Epithelial cell of prostate (primary cell): ENCODE data around the gene SPTY2D1.
"Not testable (repeated sequence)": the region's sequence is repeated elsewhere in the genome, so short reads cannot be mapped to it uniquely, and the experiment has no call there.

Experiments used
- DNase-seq: peaks from one replicate; pipeline ENCODE4 v3.0.0-alpha.2; 2011; ENCODE audit warnings: low read depth, low spot score
- H3K27ac ChIP-seq: fragments of 450-650 bp; 2 replicates; pipeline ENCODE4 v1.5.1; 2017; ENCODE audit warnings: mild to moderate bottlenecking

Gene SPTY2D1

GRCh38 chr11:18634140-18635032, at the start of gene SPTY2D1:
SPTY2D1 (minus strand) TSS chr11:18634342; CDS start chr11:18634257, 85 bp downstream.
- peak; percentile 96 for DNase-seq
- peak within 1 kb of the TSS; percentile 75 for H3K27ac ChIP-seq

DNA sequence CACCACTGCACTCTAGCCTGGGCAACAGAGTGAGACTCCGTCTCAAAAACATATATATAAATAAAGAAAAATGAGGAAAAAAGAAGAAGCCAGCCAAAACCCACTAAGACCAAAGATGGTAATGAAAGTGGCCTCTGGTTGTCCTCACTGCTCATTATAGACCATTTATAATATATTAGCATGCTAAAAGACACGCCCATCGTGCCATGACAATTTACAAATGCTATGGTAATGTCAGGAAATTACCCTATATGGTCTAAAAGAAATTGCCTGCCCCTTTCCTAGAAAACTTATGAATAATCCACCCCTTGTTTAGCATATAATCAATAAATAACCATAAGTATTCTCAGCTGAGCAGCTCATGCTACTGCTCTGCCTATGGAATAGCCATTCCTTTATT, 48.3 kb upstream of the SPTY2D1 start:
- DNase-seq, result no peak
- peak overlapping the region; percentile 40 for H3K27ac ChIP-seq

GRCh38 chr11:18681949-18682348, 47.8 kb upstream of the SPTY2D1 start:
- peak overlapping the region; percentile 40 for H3K27ac ChIP-seq
- DNase-seq, result peak; percentile 48

DNA sequence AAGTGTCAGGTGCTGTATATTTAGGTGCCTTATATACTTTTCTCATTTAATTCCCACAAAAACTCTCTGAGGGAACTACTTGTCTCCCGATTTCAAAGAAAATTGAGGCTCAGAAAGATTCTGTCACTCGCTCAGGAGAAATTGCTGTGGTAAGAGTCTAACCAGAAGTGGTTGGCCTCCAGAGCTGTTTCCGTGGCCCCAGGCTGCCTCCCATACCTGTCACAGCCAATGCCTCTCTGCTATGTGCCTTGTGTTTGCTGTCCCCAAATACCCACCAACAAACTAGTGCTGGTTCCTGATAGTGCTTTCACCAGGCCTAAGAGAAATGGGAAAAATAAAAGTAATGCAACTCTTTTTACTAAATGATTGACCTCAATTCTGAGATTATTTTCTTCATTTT, 43.4 kb upstream of the SPTY2D1 start:
- peak overlapping the region; percentile 96 for H3K27ac ChIP-seq
- no peak for DNase-seq

DNA sequence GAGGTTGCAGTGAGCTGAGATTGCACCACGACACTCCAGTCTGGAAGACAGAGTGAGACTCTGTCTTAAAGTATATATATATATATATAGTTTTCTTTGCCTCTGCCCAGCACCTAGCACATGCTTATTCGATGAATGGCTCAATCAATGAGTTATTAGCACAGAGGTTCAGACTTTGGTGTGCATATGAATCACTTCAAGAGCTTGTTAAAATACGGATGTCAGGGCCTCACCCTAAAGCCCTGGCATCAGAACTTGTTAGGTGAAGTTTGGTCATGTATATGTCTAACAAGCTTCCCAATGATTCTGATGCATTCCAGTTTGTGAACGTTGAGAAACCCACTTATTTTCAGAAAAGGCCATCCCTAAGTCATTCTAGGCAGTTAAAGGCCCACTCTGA, 42.7 kb upstream of the SPTY2D1 start:
- H3K27ac ChIP-seq, result peak overlapping the region; percentile 96
- DNase-seq, result peak; percentile 92

DNA sequence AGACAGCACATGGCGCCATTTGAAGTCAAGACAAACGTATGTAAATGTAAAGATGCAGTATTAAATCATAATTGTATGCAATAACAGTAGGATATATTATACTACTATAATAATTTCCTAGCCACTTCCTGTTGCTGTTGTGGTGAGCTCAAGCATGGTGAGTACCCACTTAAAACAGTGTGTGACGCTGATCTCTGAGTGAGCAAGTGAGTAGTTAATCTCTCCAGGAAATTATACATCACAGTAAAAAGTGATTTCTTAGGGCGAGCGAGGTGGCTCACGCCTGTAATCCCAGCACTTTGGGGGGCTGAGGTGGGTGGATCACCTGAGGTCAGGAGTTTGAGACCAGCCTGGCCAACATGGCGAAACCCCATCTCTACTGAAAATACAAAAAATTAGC, 38.1 kb upstream of the SPTY2D1 start:
- DNase-seq, result not testable (repeated sequence)
- peak overlapping the region; percentile 89 for H3K27ac ChIP-seq

DNA sequence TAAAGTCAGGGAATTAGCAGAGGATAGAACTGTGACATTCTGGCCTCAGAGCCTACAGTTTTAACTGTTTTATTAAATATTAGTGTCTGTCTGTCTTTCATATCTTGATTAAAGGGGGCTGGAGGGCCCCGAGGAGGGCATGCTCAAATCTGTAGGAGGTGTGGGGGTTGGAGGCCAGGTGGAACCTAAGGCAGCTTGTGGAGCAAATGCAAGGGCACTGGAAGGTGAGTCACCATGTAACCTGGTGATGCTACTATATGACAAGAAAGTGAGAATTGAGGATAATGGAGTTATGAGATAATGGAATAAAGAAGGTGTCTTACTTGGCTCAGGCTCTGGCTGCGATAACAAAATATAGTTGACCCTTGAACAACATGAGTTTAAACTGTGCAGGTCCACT, 37.1 kb upstream of the SPTY2D1 start:
- no peak for DNase-seq
- H3K27ac ChIP-seq, result peak overlapping the region; percentile 89

GRCh38 chr11:18669711-18670110, 35.6 kb upstream of the SPTY2D1 start:
- peak overlapping the region; percentile 89 for H3K27ac ChIP-seq
- no peak for DNase-seq

- peak overlapping the region; percentile 89 for H3K27ac ChIP-seq
- DNase-seq, result no peak
Observed at GRCh38 chr11:18669219-18669596, 35.1 kb upstream of the SPTY2D1 start.

GRCh38 chr11:18668131-18668530, 34.0 kb upstream of the SPTY2D1 start:
- no peak for DNase-seq
- peak overlapping the region; percentile 89 for H3K27ac ChIP-seq

GRCh38 chr11:18665353-18665872, 31.3 kb upstream of the SPTY2D1 start:
- not testable (repeated sequence) for DNase-seq, H3K27ac ChIP-seq

DNA sequence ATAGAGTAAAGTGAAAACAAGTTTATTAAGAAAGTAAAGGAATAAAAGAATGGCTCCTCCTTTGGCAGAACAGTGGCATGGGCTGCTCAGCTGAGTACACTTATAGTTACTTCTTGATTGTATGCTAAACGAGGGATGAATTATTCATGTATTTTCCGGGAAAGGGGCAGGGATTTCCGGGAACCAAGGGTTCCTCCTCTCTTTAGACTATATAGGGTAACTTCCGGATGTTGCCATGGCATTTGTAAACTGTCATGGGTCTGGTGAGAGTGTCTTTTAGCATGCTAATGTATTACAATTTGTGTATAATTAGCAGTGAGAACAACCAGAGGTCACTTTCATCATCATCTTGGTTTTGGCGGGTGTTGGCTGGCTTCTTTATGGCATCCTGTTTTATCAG, 23.5 kb upstream of the SPTY2D1 start:
- H3K27ac ChIP-seq, result no peak overlapping the region

DNA sequence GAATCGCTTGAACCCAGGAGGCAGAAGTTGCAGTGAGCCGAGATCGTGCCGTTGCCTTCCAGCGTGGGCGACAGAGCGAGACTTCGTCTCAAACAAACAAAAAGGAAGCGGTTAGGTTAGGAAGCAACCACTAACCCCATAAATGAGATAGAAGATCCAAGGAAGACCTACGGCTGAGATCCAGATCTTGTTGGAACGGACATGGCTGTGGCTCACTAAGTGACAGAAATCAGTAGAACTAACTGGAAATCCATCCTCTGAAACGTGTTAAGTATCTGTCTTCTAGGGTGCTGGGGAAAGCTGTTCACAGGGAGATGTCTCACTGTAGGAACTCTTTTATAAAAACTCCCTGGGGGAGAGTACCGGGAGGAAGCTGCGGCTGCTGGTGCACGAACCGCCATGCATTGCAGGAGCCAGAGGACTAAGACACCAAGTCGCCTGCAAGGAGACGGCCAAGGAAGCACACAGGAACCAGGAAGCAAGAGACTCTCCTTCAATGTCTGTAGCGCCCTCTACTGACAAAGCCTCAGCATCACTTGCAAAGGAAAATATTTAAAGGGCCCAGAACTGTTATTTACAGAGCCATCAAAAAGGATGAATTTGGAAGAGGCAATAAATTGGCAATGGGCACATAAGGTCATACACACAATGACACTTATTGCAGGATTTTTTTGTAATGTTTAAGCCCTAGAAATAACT, 16.9 kb upstream of the SPTY2D1 start:
- H3K27ac ChIP-seq, result no peak overlapping the region
- no peak for DNase-seq

More for the DNA sequence above, 23.5 kb upstream of the SPTY2D1 start:
- DNase-seq, result no peak

DNA sequence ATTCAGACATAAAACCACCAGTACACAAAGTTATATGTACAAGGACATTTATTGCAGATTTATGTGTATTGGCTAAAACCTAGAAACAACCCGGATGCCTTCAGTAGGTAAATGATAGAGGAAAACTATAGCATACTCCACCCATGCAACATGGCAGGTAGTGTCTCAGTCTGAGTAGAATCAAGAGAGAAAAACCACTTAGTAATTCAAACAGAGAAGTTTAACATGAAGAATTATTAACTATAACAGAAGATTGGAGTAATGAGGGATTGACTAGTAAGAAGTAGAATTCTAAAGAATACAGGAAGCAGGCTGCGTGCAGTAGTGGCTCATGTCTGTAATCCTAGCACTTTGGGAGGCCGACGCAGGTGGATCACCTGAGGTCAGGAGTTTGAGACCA, 16.2 kb upstream of the SPTY2D1 start:
- H3K27ac ChIP-seq, result no peak overlapping the region
- DNase-seq, result no peak

DNA sequence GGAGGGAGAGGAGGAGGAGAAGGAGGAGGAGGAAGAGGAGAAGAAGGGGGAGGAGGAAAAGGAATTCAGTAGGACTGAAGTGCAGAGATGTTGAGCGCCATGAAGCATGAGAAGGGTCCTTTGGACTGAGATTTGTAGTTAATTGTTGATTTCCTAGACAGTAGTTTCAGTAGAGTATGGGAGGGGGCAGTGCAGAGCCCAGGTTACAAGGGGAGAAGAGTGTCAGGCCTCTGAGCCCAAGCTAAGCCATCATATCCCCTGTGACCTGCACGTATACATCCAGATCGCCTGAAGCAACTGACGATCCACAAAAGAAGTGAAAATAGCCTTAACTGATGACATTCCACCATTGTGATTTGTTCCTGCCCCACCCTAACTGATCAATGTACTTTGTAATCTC, 8.9 kb upstream of the SPTY2D1 start:
- H3K27ac ChIP-seq, DNase-seq: not testable (repeated sequence)

DNA sequence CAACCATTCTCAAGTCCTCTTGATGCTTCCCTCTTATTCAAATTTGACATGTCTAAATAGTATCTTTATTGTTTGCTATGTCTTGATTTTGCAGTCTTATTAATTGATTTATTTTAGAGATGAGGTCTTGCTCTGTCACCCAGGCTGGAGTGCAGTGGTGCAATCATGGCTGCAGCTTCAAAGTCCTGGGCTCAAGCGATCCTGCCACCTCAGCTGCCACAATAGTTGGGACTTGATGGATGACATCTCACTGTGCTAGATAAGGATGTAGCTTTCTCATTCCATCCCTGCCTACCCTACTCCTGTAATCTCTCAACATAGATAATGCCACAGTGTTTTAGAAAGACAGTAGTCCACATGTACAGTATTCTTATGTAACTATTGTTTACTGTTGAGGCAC, 7.5 kb upstream of the SPTY2D1 start:
- H3K27ac ChIP-seq, result no peak overlapping the region
- DNase-seq, result no peak

DNA sequence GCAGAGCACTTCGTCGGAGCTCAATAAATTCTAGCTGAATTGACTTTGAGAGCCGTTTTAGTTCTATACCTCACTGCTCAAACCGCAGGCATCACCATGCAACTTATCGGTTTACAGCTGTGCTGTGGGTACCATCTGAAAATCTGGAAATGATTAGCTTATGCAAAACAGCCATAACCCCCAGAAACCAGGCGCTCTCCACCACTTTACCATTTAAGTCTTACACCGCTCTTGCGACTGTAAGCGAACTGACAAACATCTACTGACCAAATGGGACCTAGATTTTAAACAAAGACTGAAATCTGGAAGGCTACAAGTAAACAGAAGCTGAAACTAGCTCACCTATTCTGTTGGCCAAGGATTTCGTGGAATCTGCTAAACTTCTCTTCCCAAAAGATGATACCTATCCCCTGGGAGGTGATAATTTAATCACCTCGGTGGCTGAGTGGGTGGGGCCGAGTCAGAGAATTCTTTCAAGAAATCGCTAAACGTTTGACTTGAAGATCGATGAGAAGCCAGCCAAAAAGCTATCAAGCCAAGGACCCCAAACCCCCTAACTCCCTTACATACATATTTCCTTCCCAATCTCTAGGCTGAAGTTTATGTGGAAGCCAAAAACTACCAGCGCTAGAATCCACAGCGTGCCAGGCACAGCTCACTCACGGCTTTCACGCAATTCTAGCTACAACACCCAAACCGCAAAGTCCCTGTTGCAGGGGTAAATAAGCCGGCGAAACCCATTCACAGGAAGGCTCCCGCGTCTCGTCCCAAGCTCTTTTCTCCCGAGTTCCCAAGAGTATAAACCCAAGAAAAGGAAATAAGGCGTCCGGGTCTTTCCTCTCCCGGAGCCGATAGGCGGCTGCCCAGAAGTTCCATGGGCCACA, 644 bp downstream of the SPTY2D1 start:
- H3K27ac ChIP-seq, result peak overlapping the region; percentile 75
- DNase-seq, result no peak

GRCh38 chr11:18632841-18633240, 1.3 kb downstream of the SPTY2D1 start:
- no peak overlapping the region for H3K27ac ChIP-seq
- DNase-seq, result no peak

- no peak overlapping the region for H3K27ac ChIP-seq
- no peak for DNase-seq
Observed at GRCh38 chr11:18624161-18624560, 10.0 kb downstream of the SPTY2D1 start.

GRCh38 chr11:18623707-18624106, 10.4 kb downstream of the SPTY2D1 start:
- no peak for DNase-seq
- H3K27ac ChIP-seq, result no peak overlapping the region
